Kidney (tissue), 14 donors: Measurements from ENCODE around the gene LRRC61. TPM values are rescaled to one million over a fixed set of nuclear protein-coding genes. Genes with fewer than 3 reads are reported as not detected.

Experiments
- DNase-seq, 5 donors: peaks; one replicate each; pipeline ENCODE4 v3.0.0-alpha.2; 2013 to 2020
- FAIRE-seq: peaks from 2 replicates; lab custom pipeline; 2012; peaks lifted over from hg19 to GRCh38; lab: Jason Lieb, UNC
- H3K27ac ChIP-seq, 2 donors: one replicate each; pipeline ENCODE4 v1.7.0; 2013; ENCODE audit warnings: low read depth in 2 of 2, low read length in 2 of 2, inconsistent platforms in 1 of 2
- H3K27me3 ChIP-seq: one replicate; pipeline ENCODE4 v1.7.1; 2013; ENCODE audit warnings: low read length, inconsistent platforms; ENCODE audit not compliant: control insufficient read depth, insufficient read depth
- H3K36me3 ChIP-seq, 3 donors: one replicate each; pipeline versions ENCODE4 v1.7.0 to v1.7.1; 2013; ENCODE audit warnings: low read length in 3 of 3, control low read depth in 1 of 3, inconsistent platforms in 1 of 3; ENCODE audit not compliant: insufficient read depth in 3 of 3, control insufficient read depth in 2 of 3
- H3K4me1 ChIP-seq, 3 donors: one replicate each; pipeline versions ENCODE4 v1.7.0 to v1.7.1; 2013; ENCODE audit warnings: low read length in 3 of 3, inconsistent platforms in 1 of 3, low read depth in 1 of 3; ENCODE audit not compliant: control insufficient read depth in 2 of 3, insufficient read depth in 2 of 3
- H3K4me3 ChIP-seq, 3 donors: one replicate each; pipeline versions ENCODE4 v1.7.0 to v1.8.1; 2013; ENCODE audit warnings: low read length in 3 of 3, control low read depth in 1 of 3, inconsistent platforms in 1 of 3
- H3K9ac ChIP-seq, 3 donors: one replicate each; pipeline versions ENCODE4 v1.7.0 to v1.7.1; 2013; ENCODE audit warnings: low read length in 3 of 3, control low read depth in 1 of 3, inconsistent platforms in 1 of 3
- H3K9me3 ChIP-seq, 3 donors: one replicate each; pipeline versions ENCODE4 v1.7.0 to v1.7.1; 2013; ENCODE audit warnings: low read length in 3 of 3, control low read depth in 1 of 3, inconsistent platforms in 1 of 3; ENCODE audit not compliant: control insufficient read depth in 2 of 3, insufficient read depth in 1 of 3
- CTCF ChIP-seq: IDR thresholded peaks from 3 replicates; pipeline ENCODE4 v1.5.1; 2012; ENCODE audit warnings: mild to moderate bottlenecking, moderate library complexity, borderline replicate concordance; ENCODE audit not compliant: insufficient read depth; ENCODE audit errors: extremely low read depth
- intact Hi-C: fragments of 100-400 bp; cut with DNase I; formaldehyde crosslinking; loops from one replicate; pipeline ENCODE4 v1.11.1; 2022
- polyA plus RNA-seq: library from polyadenylated mRNA; stranded (reverse); fragments of 350-450 nt; fragmentation: Illumina TruSeq; extraction: RNeasy Lipid Tissue Mini Kit (QIAGEN cat#74804); gene quantifications from one replicate; pipeline ENCODE4 v1.2.3, GENCODE V29; 2014; ENCODE audit warnings: low read depth, low replicate concordance; ENCODE audit not compliant: insufficient read depth
- total RNA-seq: library from RNA; stranded (reverse); fragmentation: NEBNext Ultra II Directional; extraction: Animal tissue kit (Norgen Biotek cat#: 25700); gene quantifications from one replicate; pipeline ENCODE4 v1.2.1, GENCODE V29; 2021
- donor health status: control.
- donor health status: control.
- donor health status: control.
- donor health status: control.
- donor health status: control.
- donor health status: DM: yes; HTN: yes; CAD: no.
- donor health status: Normal renal cell carcinoma (clear cell type).

The LRRC61 gene
- total and polyA plus RNA-seq, 2 donors from 2014 or later = 17.1 to 23.2 TPM

DNA sequence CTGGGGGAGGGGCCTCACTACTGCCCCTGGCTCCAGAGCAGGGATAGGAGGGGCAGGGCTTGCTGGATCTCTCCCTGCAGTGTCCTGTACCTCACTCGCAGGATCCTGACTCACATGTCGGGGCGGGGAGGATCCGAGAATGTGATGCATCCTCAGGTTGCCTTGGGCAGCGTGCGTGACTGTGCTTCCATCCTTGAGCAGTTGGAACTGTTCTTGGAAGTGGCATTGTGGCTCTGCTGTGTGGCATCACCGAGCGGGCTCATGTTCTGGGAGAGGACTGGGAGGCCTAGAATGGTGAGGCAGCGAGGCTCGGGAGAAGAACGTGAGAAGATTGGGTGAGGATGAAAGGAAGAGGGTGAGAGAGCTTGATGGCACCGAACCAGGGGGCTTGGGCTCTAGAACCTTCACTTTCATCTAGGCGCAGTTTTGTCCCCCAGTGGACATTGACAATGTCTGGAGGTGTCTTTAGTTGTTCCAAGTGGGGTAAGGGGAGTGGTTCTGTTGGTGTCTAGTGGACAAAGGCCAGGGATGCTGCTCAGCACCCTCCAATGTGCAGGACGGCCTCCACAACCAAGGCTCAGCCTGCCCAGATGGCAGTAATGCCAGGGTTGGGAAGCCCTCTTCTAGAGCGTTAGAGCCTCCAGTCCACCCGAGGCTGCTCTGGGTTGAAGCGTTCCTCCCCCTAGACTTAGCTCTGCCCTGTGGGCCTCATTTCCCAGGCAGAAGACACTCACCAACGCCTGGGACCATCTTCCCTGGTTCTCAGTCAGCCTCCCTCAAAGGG lies 9.9 kb downstream of the LRRC61 start:
- Histone ChIP-seq H3K9ac (no peak overlapping the region), H3K27ac (no peak overlapping the region), H3K36me3 (peaks cover 0 to 3% (median 0%) of the 10 kb centered on the region in 3 donors), H3K27me3 (no peaks in the 10 kb centered on the region), H3K4me3 (no peak overlapping the region), H3K4me1 (peaks cover 0 to 7% (median 0%) of the 10 kb centered on the region in 3 donors), H3K9me3 (no peaks in the 10 kb centered on the region)
- TF ChIP-seq CTCF = no peak
- intact Hi-C loops = no loop called here
- DNase-seq = peak in 1 of 5 donors; percentile 51
- no peak for FAIRE-seq

DNA sequence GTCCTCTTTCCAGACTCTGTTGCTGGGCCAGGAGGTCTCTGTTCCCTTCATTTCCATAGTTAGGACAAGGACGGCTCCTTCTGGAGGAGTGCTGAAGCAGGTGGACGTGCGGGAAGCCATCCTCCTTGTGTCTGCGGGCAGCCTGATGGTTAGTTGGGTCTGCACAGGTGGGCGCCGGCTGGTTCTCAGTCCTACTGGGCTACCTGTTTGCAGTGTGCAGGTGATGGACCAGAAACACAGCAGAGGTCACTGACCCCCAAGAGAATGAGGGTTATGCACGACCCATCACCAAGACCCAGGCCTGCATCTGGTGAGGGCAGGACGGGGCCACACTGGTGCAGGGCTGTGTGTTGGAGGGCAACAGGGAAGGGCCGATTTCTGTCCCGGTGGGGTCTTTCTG lies 10.5 kb downstream of the LRRC61 start:
- Histone ChIP-seq H3K27me3 (no peaks in the 10 kb centered on the region), H3K27ac (no peak overlapping the region), H3K4me1 (peaks cover 0 to 10% (median 0%) of the 10 kb centered on the region in 3 donors), H3K4me3 (no peak overlapping the region), H3K36me3 (peaks cover 0 to 2% (median under 1%) of the 10 kb centered on the region in 3 donors), H3K9me3 (no peaks in the 10 kb centered on the region), H3K9ac (no peak overlapping the region)
- peak in 1 of 5 donors; percentile 22 for DNase-seq
- intact Hi-C loops = no loop called here
- no peak for TF ChIP-seq CTCF
- FAIRE-seq = no peak

DNA sequence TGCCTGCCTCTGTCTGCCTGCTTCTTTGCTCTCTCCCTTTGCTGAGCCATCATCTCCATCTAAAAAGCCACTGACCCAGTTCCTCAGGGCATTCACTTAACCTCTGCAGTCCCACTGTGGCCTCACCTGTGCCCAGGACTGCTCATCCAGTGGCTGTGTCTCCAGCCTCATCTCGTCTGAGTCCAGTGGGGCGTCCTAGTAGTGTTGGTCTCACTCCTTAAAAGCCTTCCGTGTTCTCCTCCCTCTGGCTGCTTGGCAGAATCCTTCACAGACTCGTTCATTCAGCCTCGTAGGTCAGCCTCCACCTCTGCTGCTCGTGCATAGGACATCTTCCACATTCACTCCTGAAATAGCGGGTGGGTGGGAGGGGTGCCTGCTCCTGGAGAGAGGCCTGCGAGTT lies 11.0 kb downstream of the LRRC61 start:
- no peaks in the 10 kb centered on the region for H3K27me3 ChIP-seq
- no peak for FAIRE-seq
- no peak overlapping the region for H3K4me3 ChIP-seq
- TF ChIP-seq CTCF = no peak
- peak in 1 of 5 donors; percentile 24 for DNase-seq
- H3K4me1 ChIP-seq = peaks cover 0 to 14% (median 4%) of the 10 kb centered on the region in 3 donors
- H3K9ac ChIP-seq = no peak overlapping the region
- H3K9me3 ChIP-seq = no peaks in the 10 kb centered on the region
- intact Hi-C loops = no loop called here
- peaks cover 0 to 2% (median 0%) of the 10 kb centered on the region in 3 donors for H3K36me3 ChIP-seq
- no peak overlapping the region for H3K27ac ChIP-seq
